COLO668 (cell line): Measurements from ENCODE around the gene RASA3.
"Not testable (repeated sequence)": the region's sequence is repeated elsewhere in the genome, so short reads cannot be mapped to it uniquely, and the experiment has no call there.

Experiments used
- DNase-seq: peaks from one replicate; lab custom pipeline; 2025; ENCODE audit not compliant: unreplicated experiment; lab: John Stamatoyannopoulos, UW

The RASA3 gene

DNA sequence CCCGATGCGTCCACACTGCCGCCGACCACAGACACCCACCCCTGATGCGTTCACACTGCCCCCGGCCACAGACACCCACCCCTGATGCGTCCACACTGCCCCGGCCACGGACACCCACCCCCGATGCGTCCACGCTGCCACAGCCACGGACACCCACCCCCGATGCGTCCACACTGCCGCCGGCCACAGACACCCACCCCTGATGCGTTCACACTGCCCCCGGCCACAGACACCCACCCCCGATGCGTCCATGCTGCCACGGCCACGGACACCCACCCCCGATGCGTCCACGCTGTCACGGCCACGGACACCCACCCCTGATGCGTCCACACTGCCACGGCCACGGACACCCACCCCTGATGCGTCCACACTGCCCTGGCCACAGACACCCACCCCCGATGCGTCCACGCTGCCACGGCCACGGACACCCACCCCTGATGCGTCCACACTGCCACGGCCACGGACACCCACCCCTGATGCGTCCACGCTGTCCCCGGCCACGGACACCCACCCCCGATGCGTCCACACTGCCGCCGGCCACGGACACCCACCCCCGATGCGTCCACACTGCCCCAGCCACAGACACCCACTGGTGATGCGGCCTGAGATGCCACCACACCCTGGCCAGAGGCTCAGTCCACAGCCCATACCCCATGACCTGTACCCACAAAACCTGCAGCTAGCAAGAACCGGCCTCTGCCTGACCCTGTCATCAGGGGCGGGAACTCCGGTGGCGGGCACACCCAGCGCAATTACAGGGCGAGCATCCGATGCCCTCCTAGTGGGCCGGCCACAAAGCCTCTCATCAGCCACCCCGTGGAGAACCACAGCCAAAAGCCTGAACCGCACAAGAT is 28.4 kb downstream of the RASA3 start:
- DNase-seq, result no peak

DNA sequence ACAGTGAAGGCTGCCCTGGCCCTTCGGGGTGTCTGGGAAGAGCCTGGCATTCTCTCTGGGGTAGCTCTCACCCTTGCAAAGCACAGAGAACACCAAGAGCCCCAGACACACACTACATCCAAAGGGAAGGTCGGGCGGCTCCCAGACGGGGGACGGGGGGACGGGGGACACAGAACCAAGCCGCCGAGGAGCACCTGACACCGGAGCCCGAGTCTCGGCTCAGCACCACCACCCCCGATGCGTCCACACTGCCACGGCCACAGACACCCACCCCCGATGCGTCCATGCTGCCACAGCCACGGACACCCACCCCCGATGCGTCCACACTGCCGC is 29.2 kb downstream of the RASA3 start:
- not testable (repeated sequence) for DNase-seq

DNA sequence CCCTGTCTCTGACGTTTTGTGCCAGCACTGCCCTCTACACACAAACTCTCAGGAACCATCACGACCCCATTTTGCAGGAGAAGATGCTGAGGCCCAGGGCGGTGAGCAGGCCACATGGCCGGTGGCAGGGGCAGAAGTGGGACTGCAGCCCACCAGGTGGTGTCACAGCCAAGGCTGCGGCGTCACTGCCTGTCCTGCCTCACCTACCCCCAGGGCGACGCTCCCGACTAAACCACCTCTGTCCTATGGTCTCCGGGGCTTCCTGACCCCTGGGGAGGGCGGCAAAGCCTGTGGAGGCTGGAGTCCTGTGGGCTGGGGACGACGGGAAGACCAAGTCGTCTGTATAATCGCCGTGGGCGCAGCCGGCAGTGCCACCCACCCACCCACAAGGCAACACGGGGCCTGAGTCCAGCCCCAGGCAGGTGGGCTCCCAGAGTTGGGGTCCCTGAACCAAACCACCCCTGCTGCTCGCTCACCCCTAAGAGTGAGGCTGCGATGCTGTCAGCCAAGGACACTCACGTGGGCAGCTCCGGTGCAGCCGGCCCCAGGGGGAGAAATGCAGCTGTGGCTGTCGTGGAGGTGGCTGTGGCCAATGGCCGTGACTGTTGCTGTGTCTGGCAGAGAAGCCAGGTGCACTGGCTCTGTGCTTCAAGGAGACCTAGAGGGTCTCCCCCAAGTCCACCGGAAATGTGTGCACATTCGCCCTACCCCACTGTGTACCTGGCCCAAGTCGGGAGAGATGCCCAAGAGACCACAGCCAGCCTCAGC is 29.7 kb downstream of the RASA3 start:
- no peak for DNase-seq

DNA sequence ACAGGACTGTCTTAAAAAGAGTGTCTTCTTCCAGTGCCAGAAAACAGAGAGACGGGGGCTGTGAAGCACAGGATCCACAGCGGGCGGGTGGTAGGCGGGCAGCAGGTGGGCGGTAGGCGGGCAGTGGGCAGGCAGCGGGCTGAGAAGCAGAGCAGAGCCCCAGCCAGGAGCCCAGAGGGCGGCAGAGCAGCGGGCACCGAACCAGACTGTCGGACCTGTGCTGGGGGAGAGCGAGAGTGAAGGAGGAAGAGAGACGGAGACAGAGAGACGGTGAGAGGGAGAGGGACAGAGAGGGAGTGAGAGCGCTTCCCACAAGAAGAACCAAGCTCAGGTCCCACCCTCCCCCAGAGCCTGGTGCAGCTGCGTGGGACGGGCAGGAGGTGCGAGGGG is 30.3 kb downstream of the RASA3 start:
- no peak for DNase-seq

DNA sequence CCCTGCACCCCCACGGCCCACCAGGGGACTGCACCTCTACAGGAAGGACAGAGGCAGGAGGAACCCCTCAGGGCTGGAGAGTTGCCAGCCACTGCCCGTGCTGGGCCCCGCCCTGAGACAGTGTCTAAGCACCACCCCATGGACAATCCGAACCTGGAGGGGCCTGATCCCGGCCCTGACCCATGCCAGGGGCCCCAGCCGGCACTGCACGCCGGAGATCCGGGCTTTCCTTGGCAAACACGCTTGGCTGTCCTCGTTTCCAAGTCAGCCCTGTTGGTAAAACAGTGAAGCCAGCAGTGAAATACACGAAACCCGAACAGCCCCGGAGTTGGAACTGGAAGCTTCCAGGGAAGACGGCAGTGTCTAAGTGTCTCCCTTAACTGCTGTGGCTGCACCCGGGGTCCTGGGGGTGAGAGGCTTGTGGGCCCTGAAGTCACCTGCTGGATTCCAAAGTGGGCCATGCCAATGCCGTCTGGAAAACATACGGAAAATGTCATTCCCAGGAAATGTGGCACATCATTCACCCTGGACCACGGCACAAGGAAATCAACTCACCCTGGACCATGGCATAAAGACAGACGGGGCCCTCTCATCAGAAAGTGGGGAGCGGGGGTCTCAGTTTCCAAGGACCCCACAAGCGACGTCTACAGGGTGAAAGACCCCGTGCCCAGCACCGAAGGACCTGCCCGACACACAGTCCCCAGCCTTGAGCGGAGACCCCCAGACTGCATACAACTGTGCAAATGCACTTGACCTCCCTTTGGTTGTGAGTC is 30.9 kb downstream of the RASA3 start:
- DNase-seq, result peak; percentile 50

DNA sequence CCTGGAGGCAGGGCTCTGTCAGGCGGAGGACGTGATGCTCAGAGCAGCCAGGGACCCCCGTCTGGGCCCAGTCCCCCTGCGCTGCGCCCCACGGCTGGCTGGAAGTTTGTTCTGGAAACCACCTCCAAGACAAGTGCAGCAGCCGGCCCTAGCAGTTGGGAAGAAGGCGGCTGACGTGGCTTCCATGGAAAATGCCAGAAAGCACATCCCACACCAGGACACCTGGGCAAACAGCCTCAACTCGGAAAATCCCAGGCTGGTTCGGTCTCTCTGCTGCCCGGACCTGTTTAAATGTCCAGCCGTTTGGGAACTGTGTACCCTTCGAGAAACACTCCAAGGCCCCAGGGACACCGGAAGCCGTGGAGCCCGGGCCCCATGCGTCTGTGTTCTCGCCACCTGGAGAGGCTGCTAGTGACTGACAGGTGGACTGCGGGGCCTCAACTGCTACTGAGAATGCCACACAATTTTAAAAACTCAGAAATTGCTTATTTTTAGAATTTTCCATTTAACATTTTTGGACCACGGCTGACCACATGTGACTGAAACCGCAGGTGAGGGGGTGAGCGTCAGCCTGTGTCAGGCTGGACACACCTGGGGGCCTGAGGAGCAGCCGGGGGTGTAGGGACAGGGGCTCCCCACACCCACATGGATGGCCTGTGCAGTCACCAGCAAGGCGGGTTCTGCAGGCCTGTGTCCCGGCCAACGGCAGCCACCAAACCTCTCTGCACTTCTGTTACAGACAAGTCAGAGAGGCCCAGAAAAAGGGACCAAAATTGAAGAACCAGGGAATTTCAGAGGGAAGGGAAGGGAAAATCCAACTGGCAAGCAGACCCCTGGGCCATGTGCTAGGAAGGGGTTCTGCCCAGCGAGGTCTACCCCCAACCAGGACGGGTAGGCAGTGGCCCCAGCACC is 31.7 kb downstream of the RASA3 start:
- DNase-seq, result peak; percentile 78

DNA sequence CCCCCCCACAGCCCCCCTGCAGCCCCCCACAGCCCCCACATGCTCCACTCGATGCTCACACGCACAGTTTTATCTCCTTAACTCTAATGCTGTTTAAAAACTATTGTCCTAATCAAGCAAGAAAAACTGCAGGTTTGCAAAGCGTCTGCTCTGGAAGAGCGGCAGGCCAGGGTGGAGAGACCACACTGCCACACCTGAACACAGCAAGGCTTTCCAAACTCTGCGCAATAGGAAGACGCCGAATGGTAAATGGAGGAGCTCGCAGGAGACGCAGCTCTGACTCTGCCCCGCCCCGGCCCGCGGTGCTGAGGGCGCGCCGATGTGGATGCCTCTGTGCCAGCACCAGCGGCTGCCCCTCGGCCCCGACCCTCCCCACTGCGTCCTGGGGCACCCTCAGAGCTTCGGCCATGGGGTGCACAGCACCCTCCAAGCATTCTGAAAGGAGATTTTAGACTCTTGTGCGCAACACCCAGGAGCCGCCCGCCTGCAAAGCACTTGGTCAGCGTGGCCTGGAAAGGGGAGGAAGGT is 32.4 kb downstream of the RASA3 start:
- peak; percentile 78 for DNase-seq

DNA sequence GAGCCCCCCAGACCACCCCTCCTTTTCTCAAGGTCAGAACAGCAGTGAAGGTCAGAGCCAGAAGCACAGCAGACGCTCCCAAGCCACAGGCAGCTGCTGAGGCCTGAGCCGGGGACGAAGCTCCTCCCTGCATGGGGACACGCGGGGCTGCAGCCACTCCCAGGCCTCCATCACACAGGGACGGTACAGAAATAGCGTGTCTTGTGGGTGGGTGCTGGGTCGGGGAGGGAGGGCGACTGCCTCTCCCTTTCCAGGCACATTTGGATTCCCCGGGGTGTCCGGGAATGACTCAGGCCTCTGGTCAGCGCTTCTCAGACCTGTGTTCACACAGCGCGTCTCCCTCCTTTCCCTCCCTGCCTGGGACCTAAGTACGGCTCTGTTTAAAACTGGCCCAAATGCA is 33.2 kb downstream of the RASA3 start:
- peak; percentile 87 for DNase-seq

DNA sequence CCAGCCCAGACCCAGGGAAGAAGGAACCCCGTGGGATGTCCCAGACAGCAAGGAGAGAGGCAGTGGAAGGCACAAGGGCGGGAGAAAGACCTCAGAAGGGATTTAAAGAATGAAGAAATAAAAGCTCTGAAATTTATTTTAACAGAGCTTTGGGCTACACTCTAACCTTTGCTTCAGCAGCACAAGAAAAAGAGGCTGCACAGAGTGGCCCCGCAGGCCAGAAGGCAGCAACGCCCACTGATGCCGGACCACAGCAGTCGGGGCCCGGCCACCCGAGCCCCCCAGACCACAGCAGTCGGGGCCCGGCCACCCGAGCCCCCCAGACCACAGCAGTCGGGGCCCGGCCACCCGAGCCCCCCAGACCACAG is 33.8 kb downstream of the RASA3 start:
- not testable (repeated sequence) for DNase-seq

DNA sequence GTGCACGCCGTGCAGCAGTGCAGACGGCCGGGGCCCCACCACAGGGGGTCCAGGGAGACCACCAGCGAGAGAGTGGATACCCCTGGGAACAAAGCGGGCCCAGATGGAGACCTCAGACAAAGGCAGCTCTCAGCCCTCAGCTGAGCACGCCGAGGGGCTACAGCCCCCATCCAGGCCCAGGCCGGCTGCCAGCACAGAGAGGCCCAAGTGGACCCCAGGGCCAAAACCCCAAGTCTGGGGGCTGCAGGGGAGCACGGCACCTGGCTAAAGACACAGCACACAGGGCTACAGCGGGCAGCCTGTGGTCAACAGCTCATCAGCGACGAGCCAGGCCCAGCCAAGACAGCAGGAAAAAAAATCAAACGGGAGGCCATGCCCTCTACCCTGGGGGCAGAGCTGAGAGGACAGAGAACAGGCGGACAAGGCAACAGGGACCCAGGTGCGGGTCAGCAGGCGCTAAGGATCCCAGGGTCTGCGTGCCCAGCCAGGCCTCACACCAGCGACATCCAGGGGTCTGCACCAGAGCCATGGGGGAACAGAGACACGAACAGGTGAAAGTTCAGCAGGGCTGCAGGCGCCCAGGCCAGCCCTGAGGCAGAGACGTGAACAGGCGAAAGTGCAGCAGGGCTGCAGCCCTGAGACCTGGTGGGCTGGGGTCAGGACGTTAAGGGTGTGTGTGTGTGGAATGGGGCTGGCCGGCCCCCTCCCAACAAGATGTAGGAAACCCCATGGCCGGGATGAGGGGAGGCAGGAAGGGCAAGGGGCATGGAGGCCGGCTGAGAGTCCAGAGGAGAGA is 34.3 kb downstream of the RASA3 start:
- no peak for DNase-seq

DNA sequence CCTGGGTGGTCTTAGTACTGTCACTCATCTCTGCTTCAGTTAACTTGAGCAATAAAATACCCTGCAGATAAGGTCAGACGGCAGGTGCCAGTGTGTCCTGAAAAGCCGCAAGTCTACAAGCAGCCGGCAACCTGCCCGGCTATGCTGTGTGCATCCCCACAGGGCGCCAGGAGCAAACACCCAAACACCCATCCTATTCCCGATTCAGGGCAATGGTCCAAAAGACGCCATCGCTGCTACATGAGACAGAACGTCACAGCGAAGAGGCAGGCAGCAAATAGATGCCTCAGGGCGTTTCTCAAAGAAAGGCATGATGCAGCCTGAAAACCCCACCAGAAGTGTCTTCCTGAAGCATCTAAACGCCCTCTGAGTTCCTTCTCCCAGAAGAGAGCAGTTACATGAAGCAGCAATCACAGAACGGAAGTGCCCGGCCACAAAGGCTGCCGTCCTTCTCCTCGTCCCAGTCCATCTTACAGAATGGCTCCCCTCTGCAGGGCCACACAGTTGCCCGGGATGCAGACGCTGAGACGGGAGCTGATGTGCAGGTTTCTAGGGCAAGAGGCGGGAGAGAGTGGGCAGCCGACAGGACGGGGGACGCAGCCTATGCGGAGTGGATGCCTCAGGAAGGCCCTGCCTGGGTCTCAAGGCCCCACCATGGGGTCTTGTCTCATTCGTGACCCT is 35.1 kb downstream of the RASA3 start:
- peak; percentile 75 for DNase-seq

DNA sequence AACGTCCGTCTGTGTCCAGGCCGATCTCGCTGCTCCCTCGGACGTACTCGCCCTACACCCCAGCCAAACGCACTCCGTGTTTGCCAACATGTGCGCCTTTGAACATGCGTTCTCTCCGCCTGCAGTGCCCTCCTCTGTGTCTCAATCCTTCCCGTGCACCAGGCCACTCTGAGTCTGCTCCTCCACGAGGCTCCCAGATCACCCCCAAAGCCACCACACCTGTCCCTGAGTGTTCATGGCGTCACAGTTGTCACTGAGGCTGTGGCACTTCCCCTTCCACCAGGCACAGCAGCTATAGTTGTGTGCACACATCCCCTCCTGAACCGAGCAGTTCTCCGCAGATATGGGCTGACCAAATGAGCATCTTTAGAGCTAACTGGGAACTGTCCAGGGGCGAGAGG is 35.6 kb downstream of the RASA3 start:
- DNase-seq, result no peak

DNA sequence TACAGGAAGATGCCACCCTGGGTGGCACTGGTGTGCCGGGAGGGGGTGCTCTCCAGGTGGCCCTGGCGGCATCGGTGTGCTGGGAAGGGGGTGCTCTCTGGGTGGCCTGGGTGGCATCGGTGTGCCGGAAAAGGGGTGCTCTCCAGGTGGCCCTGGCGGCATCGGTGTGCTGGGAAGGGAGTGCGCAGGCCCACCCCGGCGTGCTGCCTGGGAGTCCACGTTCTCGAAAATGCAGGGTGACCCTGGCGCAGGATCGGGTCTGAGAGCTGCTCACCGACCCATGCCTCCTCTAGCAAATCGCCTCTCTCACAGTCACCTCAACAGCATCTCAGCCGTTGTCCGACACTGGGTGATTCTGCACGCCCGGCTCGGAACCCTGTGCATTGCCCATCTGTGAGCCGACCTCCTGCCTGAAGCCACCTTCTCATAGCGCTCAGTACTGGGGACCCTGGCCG is 36.4 kb downstream of the RASA3 start:
- no peak for DNase-seq

DNA sequence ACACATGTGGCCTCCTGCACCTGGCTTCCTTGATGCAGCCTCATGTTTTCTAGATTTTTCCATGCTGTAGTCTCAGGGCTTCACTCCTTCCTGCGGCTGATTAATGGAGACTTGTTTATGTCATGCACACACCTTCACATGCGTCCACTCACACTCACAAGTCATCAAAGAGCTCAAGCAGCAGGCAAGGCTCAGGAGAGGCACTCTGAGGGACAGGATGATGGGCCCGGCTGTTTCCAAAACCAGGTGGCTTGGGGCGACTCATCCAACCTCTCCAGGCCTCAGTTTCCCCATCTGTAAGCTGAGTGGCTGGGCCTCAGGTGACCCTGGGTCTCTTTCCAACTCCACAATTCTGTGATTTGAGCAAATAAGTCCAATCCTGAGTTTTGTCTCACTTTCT is 36.9 kb downstream of the RASA3 start:
- no peak for DNase-seq

DNA sequence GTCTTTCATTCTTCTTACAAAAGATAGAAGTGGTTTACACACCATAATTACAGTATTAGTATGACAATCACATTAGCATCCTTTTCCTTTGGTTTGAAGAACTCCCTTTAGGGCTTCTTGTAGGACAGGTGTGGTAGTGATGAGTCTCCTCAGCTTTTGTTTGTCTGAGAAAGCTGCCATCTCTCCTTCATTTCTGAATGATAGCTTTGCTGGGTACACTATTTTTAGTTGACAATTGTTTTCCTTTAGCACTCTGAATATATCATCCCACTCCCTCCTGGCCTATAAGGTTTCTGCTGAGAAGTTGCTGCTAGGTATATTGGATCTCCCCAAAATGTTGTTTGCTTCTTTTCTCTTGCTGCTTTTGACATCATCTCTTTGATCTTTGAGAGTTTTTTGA is 39.3 kb downstream of the RASA3 start:
- no peak for DNase-seq

DNA sequence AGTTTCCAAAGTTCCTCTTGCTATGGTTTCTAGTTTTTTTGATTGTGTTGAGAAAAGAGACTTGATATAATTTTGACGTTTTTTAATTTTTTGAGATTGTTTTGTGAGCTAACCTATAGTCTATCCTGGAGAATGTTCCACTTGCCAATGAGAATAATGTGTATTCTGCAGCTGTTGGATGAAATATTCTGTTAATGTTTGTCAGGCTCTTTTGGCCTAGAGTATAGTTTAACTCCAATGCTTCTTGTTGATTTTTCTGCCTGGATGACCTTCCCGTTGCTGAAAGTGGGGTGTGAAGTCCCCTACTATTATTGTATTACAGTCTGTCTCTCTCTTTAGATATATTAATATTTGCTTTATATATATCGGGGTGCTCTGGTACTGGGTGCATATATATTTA is 40.0 kb downstream of the RASA3 start:
- DNase-seq, result no peak

DNA sequence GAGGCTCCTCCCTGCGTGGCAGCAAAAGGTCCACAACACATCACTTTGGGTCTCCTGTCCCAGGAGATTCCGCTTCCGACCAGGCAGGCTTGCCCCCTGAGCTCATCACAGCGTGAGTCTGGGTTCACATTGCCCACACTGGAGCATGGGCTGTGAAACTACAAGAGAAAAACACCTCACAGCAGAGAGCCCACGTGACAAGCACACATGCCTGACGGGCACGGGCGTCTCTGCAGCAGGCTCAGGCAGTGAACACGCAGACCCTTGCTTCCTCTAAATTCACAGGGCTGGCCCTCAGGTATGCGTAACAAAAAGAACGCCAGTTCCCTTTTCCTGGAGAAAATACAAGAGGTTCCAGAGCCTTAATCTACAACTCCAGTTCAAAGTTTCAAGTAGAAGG is 41.9 kb downstream of the RASA3 start:
- DNase-seq, result no peak

DNA sequence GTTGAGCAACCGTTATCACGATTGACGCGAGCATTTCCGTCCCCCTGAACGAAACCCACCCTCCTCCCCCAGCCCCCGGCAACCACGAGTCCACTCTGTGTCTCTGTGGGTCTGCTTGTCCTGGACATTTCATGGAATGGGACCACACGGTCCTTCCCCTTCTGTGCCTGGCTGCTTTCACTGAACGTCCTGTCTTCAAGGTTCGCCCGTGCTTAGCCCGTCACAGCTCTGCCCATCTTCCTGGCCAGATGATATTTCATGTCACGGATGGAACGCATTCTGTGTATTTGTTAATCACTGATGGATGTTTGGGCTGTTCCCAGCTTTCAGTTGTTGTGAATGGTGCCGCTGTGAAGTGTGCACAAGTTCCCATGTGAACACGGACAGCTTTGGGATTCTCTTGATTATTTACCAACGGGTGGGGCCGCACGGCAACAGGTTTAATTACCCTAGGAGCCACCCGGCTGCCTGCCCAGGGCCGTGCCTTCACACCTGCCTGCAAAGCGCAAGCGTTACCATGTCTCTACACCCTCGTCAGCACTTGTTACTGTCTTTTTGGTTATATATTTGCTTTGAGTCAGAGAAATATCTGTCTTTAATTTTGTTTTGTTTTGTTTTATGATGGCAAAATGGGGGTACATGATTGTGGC is 42.5 kb downstream of the RASA3 start:
- peak; percentile 95 for DNase-seq

DNA sequence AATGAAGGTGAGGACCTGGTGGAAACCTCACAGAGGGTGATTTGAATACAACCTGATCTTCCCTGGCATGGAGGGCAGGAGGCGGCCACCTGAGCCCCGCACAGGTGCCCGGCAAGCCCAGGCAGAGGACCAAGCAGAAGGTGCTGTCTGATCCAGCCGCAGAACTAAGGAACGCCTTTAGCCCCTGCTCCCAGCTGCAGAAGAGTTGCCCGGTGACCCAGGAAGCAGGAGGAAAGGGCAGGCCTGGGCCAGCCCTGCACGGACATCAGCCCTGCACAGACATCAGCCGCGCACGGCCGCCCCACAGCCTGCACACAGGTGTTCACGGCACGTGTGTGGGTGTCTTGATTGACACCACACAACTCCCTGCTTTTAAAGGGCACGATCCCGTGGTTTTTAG is 43.1 kb downstream of the RASA3 start:
- DNase-seq, result peak; percentile 68
